ENCODE data around the gene S1PR3.

Gene S1PR3

GRCh38 chr9:88966894-88967676, 24.2 kb upstream of the S1PR3 start:
- no peaks in the 10 kb centered on the region for H3K4me1 ChIP-seq (ENCODE audit: control insufficient read depth, low read length)
- H3K27me3 ChIP-seq (ENCODE audit: control insufficient read depth, low read length), result no peaks in the 10 kb centered on the region; the same call in 1 of the 2 replicates
- H3F3A ChIP-seq (ENCODE audit: control insufficient read depth, insufficient read depth), result no peaks in the 10 kb centered on the region
- no peak overlapping the region for H3K27ac ChIP-seq (ENCODE audit: low read depth, low read length)
- no peaks in the 10 kb centered on the region for H3K9me3 ChIP-seq (ENCODE audit: control insufficient read depth, insufficient read depth, low read length)
- H4K20me1 ChIP-seq (ENCODE audit: control insufficient read depth, insufficient read depth, low read depth, low read length), result no peaks in the 10 kb centered on the region
- H3K4me2 ChIP-seq (ENCODE audit: low read length), result no peak overlapping the region
- no peaks in the 10 kb centered on the region for H3K36me3 ChIP-seq (ENCODE audit: control insufficient read depth, low read length)
- TF ChIP-seq EZH2phosphoT487 (IDR thresholded peaks at IDR 0.05; ENCODE audit: borderline replicate concordance, low read length) (no peak), CTCF (IDR thresholded peaks at IDR 0.05; ENCODE audit: low read depth, low read length, poor library complexity, severe bottlenecking) (no peak)
- H3K4me3 ChIP-seq (ENCODE audit: low read length), result no peak overlapping the region
- no peaks in the 10 kb centered on the region for H3K79me2 ChIP-seq (ENCODE audit: control insufficient read depth, low read length)
- no peaks in the 10 kb centered on the region for H3K9me2 ChIP-seq (replicated peaks; ENCODE audit: control insufficient read depth, low read length)

GRCh38 chr9:88968799-88969198, 22.5 kb upstream of the S1PR3 start:
- Histone ChIP-seq H3K4me3 (ENCODE audit: low read length) (no peak overlapping the region), H3K79me2 (ENCODE audit: control insufficient read depth, low read length) (no peaks in the 10 kb centered on the region), H3K9me3 (ENCODE audit: control insufficient read depth, insufficient read depth, low read length) (no peaks in the 10 kb centered on the region), H3F3A (ENCODE audit: control insufficient read depth, insufficient read depth) (no peaks in the 10 kb centered on the region), H3K36me3 (ENCODE audit: control insufficient read depth, low read length) (no peaks in the 10 kb centered on the region), H3K27me3 (ENCODE audit: control insufficient read depth, low read length) (no peaks in the 10 kb centered on the region; the same call in 1 of the 2 replicates), H3K9me2 (replicated peaks; ENCODE audit: control insufficient read depth, low read length) (no peaks in the 10 kb centered on the region), H3K4me2 (ENCODE audit: low read length) (no peak overlapping the region), H3K27ac (ENCODE audit: low read depth, low read length) (no peak overlapping the region), H4K20me1 (ENCODE audit: control insufficient read depth, insufficient read depth, low read depth, low read length) (no peaks in the 10 kb centered on the region), H3K4me1 (ENCODE audit: control insufficient read depth, low read length) (no peaks in the 10 kb centered on the region)
- TF ChIP-seq CTCF (IDR thresholded peaks at IDR 0.05; ENCODE audit: low read depth, low read length, poor library complexity, severe bottlenecking), result no peak
- no peak for TF ChIP-seq EZH2phosphoT487 (IDR thresholded peaks at IDR 0.05; ENCODE audit: borderline replicate concordance, low read length)

GRCh38 chr9:88969646-88970373, 21.5 kb upstream of the S1PR3 start:
- Histone ChIP-seq H3K4me1 (ENCODE audit: control insufficient read depth, low read length) (no peaks in the 10 kb centered on the region), H3K79me2 (ENCODE audit: control insufficient read depth, low read length) (no peaks in the 10 kb centered on the region), H3K36me3 (ENCODE audit: control insufficient read depth, low read length) (no peaks in the 10 kb centered on the region), H3K9me2 (replicated peaks; ENCODE audit: control insufficient read depth, low read length) (no peaks in the 10 kb centered on the region), H3K4me2 (ENCODE audit: low read length) (no peak overlapping the region), H3K4me3 (ENCODE audit: low read length) (no peak overlapping the region), H3K9me3 (ENCODE audit: control insufficient read depth, insufficient read depth, low read length) (peaks cover 7% of the 10 kb centered on the region), H3K27me3 (ENCODE audit: control insufficient read depth, low read length) (no peaks in the 10 kb centered on the region; the same call in 1 of the 2 replicates), H4K20me1 (ENCODE audit: control insufficient read depth, insufficient read depth, low read depth, low read length) (no peaks in the 10 kb centered on the region), H3F3A (ENCODE audit: control insufficient read depth, insufficient read depth) (no peaks in the 10 kb centered on the region), H3K27ac (ENCODE audit: low read depth, low read length) (no peak overlapping the region)
- TF ChIP-seq CTCF (IDR thresholded peaks at IDR 0.05; ENCODE audit: low read depth, low read length, poor library complexity, severe bottlenecking) (no peak), EZH2phosphoT487 (IDR thresholded peaks at IDR 0.05; ENCODE audit: borderline replicate concordance, low read length) (no peak)
